GM18526 (cell line): ENCODE results near the gene ATP2A1.

ENCODE experiments used
- POLR2A ChIP-seq: IDR thresholded peaks from 3 replicates; pipeline ENCODE4 v1.6.1; 2011; ENCODE audit not compliant: insufficient read length; ENCODE audit errors: extremely low read depth

ATP2A1 gene

DNA sequence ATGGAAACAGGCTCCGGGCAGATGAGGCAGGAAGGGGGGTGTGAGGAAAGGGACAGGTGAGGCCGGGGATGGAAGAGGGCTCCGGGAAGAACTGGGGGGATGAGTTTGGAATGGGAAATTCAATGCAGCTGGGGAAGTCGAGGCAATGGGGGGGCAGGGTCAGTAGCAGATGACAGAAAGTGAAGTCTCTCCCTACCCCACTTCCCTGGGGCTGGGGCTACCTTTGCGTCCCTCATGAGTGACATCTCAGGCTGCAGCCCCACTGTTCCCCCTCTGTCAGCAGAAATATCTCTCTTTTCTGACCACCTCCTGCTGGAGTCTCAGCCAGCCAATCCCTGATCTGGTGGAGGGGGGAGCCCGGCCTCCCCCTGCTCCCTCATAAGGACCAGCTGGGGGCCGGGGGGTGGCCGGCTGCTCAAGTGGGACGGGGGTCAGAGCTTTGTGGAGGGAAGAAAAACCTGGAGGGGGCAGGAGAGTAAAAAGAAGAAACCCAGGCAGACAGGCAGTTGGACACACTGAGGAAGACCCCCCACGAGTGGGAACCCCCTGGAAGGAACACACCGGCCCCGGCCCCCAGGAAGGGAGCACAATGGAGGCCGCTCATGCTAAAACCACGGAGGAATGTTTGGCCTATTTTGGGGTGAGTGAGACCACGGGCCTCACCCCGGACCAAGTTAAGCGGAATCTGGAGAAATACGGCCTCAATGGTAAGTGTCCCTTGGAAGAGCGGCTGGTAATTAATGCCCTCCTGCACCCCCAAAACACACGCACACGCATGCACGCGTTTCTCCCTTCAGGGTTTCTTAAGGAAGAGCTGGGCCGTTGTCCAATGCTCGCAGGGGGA, at the start of gene ATP2A1:
Gene ATP2A1, plus strand, starts transcription at position 406 of the 844 bp plus-strand sequence. Its CDS starts 184 bp downstream, at position 590.
- no peak for TF ChIP-seq POLR2A

DNA sequence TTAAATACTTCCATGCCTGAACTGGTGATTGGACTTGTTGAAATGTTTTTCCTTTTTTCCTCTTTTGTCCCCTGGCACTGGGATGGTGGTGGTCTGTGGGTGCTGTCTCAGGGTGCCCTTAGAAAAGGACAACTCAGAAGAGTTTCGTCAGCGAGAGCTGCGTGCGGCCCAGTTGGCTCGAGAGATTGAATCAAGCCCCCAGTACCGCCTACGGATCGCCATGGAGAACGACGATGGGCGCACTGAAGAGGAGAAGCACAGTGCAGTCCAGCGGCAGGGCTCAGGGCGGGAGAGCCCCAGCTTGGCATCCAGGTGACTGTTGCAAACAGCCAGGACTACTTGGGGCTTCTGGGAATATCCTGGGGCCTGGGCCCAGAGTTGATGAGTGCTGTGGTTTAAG, 48.5 kb upstream of the ATP2A1 start:
- TF ChIP-seq POLR2A, result no peak

DNA sequence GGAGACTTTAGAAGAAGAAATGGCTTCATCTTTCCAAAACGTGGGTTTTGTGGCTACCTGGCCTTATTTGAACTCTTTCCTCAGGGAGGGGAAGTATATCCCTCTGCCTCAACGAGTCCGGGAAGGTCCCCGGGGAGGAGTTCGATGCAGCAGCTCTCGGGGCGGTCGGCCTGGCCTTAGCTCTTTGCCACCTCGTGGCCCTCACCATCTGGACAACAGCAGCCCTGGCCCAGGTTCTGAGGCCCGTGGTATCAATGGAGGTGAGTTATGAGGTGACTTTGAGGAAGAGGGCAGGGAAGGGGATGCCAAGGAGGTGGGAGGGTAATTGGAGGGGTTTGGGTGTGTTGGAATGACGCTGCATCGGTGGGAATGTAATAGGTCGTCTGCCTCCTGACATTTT, 47.8 kb upstream of the ATP2A1 start:
- TF ChIP-seq POLR2A, result no peak

DNA sequence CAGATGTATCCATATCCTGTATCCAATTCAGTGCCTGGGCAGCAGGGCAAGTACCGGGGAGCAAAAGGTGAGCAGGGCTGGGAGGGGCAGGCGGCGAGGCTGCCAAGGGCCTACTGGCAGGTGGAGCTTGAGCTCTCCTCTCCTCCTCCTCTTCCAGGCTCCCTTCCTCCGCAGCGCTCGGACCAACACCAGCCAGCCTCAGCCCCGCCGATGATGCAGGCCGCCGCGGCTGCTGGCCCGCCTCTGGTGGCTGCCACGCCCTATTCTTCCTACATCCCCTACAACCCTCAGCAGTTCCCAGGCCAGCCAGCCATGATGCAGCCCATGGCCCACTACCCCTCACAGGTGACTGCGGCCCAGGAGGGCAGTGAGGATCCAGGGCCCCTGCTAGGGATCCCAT, 43.9 kb upstream of the ATP2A1 start:
- TF ChIP-seq POLR2A, result no peak

DNA sequence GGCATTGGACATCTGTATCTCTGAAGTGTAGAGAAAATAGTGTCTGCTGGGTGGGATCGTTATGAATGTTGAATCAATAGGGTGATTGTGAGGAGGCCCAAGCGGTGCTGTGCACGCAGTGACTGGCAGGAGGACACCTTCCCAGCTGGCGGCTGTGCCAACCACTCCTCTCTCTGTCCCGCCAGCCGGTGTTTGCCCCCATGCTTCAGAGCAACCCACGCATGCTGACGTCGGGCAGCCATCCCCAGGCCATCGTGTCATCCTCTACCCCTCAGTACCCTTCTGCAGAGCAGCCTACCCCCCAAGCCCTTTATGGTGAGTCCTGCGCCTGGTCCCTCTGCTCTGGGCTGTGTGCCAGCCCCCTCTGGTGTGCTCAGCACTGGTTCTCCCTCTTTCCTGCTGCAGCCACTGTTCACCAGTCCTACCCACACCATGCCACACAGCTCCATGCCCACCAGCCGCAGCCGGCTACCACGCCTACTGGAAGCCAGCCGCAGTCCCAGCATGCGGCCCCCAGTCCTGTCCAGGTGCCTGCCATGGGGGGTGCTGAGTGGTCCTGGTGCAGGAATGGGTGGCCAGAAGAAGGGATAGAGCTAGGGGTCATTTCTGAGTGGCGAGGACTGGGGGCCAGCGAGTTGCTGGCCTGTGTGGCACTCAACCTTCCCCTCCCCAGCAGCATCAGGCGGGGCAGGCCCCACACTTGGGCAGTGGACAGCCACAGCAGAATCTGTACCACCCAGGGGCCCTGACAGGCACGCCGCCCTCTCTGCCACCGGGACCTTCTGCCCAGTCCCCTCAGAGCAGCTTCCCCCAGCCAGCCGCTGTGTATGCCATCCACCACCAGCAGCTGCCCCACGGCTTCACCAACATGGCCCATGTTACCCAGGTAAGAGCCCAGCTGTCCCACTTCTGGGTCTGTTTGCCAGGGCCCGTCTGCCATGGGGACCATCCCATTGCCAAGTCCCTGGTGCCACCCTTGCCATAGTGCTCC, 43.1 kb upstream of the ATP2A1 start:
- no peak for TF ChIP-seq POLR2A

DNA sequence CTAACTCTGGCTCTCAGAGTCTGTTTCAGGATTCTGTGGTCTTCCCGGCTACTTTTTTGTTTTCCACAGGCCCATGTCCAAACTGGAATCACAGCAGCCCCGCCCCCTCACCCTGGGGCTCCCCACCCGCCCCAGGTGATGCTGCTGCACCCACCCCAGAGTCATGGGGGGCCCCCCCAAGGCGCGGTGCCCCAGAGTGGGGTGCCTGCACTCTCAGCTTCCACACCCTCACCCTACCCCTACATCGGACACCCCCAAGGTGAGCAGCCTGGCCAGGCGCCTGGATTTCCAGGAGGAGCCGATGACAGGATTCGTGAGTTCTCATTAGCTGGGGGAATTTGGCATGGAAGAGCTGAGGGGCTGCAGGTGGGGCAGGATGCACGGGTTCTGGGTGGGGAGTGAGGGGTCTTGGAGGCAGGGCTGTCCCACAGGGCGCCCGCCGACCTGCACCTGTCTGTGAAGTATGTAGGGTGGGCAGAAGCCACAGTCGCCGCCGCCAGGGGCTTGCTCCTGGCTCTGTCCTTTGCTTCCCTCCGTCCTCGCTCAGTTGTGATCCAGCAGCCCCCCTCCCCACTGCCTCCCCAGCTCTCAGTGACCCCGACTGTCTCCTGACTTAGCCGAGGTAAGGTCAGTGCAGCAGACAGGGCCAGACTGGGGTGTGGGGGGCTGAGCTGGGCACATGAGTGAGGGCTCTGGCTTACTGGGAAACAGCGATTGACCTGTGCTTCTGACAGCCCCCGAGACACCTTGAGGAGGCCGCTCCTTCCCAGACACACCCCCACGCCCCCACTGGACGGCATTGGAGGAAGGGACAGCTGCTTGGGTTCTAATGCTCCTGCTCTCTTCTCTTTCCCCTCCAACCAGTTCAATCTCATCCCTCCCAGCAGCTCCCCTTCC, 42.2 kb upstream of the ATP2A1 start:
- no peak for TF ChIP-seq POLR2A

DNA sequence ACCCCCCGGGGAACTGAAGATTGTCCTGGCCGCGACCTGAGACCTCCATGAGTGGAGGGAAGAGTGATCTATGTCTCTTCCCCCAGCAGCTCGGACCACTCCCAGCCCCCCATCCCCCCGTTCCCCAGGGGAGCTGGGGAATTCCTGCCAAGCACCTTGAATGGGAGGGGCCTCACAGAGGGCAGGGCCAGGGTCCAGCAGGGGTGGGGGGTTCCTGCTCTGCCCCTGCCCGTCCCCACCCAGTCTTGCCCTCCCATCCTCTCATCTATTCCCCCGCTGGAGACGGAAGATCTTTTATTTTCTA, 41.6 kb upstream of the ATP2A1 start:
- TF ChIP-seq POLR2A, result no peak

DNA sequence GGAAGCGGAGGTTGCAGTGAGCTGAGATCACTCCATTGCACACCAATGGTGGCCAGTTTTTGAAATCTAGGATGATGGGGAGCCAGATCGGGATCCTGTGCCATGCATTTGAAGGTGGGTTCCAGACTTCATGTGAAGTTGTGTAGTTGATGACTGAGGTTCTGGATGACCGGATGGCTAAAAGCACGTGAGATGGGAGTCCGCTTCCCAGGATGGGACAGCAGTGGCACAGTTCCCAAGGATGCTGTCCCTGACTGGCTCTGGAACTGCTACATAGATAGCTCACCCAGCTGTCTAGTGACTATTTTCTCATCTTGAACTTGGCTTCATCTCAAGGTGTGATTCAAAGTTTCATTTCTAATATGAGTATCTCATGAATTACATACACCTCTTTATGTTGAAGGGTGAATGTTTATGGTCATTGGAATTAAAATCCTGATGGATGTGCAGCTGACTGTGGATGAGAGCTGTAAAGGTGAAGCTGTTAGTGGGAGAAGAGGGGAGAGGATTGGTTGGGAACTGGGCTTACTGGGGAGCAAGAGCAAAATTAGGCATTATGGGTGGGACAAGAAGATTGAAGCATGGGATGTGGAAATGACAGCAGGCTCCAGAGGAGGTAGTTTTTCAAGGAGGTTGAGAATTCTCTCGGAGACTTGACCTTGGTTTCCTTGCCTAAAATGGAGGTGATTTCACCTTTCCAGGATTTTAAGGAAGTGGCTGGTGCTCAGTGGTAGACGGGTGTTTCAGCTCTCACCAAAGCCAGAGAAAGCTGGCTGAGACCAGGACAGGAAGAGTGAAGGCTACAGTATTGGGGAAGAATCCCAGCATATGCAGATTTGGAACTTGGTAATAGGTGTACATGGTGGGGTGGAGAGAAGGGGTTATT, 40.4 kb upstream of the ATP2A1 start:
- TF ChIP-seq POLR2A, result no peak

DNA sequence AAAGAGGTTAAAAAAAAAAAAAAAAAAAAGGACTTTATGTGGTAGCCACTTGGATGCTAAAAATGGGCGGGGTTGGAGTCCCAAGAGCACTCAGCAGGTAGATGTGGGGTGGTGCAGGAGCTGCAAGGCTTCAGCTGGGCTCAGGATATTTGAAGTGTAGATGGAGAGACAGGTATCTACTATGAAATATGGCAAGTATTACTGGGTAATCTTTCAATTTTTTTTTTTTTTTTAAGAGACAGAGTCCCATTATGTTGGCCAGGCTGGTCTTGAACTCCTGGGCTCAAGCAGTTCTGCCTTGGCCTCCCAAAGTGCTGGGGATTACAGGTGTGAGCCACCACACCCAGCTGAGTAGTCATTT, 39.8 kb upstream of the ATP2A1 start:
- no peak for TF ChIP-seq POLR2A

DNA sequence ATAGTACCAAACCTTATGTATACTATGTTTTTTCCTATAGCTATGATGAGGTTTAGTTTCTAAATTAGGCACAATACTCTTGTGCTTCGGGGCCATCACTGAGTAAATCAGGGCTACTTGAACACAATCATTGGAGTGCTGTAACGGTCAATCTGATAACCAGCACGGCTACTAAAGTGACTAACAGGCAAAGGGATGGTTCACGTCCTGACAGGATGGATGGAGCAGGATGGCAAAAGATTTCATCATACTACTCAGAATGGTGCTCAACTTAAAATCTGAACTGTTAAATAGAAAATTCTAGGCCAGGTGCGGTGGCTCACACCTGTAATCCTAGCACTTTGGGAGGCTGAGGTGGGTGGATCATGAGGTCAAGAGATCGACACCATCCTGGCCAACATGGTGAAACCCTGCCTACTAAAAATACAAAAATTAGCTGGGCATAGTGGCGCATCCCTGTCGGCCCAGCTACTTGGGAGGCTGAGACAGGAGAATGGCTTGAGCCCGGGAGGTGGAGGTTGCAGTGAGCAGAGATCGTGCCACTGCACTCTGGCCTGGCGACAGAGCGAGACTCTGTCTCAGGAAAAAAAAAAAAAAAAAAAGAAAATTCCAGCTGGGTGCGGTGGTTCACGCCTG, 39.2 kb upstream of the ATP2A1 start:
- TF ChIP-seq POLR2A, result no peak

DNA sequence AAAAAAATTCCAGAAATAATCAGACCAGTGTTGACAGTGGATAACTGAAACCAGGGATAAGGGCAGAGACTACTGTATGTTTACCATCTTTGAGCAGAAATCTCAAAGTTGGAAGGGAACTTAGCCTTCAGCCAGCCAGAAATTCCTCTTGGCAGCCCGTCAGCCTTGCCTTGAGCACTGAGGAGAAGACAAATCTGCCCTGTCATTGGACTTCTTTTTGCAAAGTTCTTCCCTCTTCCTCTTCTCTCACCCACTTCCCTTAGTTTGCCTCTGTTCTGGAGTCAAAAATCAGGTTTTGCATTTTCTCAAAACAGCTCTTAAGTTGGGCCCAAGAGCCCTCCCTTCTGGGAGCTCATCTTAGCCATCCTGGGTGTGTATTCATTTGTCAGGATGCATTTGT, 38.4 kb upstream of the ATP2A1 start:
- TF ChIP-seq POLR2A, result no peak

DNA sequence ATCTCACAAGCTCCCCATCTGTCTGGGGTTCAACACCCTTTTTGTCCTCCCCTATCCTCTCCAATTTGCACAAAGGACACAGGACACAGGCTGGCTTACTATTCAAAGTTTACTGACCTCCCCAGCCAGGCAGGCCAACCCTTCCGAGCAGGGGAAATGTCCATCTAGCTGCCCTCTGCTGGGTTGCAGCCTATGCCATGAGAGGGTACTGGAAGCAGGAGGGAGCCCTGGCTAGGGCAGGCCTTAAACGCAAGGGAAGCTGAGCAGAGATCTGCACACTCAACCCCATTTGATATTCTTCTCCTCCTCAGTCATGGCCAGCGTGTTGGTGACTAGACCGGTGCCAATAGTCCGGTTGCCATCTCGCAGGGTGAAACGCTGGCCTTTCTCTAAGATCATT, 35.6 kb upstream of the ATP2A1 start:
- TF ChIP-seq POLR2A, result no peak

DNA sequence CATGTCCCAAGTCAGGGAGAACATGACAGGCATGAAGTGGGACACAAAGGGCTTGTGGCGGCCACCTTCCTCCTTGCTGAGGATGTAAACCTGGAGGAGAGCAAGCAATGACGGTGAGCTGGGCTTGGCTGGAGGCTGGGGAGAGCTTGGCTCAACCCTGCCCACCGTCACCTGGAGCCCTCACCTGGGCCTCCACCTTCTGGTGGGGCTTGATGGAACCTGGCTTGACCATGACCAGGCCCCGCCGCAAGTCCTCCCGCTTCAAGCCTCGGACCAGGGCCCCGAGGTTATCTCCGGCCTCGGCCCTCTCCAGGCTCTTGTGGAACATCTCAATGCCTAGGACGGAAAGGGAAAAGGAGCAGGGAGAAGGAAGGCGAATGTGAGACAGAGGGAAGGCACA, 34.5 kb upstream of the ATP2A1 start:
- TF ChIP-seq POLR2A, result no peak

DNA sequence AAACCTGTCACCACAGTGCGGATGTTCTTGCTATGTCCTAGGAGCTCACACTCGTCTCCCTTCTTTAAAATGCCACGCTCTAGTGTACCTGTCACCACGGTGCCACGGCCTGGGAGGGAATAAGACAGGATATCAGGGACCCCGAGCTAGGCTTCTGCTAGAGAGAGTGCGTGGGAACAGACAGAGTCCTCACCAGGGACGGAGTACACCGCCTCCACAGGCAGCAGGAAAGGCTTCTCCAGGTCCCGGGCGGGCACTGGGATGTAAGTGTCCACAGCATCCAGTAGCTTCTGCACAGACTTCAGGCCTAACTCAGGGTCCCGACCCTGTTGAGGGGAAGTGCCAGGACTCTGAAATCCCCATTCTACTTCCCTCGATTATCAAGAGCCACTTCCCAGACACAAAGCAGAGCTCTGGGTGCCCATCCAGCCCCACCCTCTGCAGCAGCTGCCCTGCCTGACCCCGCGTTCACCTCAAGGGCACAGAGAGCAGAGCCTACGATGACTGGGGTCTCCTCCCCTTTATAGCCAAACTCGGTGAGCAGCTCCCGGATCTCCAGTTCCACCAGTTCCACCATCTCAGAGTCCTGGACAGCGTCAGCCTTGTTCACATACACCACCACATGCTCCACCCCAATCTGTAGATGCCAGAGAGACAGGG, 33.9 kb upstream of the ATP2A1 start:
- TF ChIP-seq POLR2A, result no peak

DNA sequence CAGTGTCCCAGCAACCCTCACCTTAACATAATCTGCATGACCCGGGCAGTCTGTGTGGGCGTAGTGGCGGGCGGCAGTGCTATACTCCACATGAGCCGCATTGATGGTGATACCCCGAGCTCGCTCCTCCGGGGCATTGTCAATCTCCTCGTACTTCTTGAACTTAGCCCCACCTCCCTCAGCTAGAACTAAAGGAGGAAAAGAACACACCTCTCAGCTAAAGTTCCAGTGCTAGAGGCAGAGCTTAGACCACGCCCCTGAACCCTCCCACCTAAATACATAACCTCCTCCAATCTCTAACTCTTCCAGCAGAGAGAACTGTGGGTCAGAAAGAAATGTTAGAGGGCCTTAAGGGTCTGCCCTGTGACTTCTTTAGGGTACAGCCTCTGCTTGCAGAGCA, 33.0 kb upstream of the ATP2A1 start:
- no peak for TF ChIP-seq POLR2A
